NCI-H2107 (cell line): ENCODE measurements around the gene MARCHF9.

ENCODE experiments used
- DNase-seq: peaks from one replicate; lab custom pipeline; 2025; lab: John Stamatoyannopoulos, UW

Gene MARCHF9

DNA sequence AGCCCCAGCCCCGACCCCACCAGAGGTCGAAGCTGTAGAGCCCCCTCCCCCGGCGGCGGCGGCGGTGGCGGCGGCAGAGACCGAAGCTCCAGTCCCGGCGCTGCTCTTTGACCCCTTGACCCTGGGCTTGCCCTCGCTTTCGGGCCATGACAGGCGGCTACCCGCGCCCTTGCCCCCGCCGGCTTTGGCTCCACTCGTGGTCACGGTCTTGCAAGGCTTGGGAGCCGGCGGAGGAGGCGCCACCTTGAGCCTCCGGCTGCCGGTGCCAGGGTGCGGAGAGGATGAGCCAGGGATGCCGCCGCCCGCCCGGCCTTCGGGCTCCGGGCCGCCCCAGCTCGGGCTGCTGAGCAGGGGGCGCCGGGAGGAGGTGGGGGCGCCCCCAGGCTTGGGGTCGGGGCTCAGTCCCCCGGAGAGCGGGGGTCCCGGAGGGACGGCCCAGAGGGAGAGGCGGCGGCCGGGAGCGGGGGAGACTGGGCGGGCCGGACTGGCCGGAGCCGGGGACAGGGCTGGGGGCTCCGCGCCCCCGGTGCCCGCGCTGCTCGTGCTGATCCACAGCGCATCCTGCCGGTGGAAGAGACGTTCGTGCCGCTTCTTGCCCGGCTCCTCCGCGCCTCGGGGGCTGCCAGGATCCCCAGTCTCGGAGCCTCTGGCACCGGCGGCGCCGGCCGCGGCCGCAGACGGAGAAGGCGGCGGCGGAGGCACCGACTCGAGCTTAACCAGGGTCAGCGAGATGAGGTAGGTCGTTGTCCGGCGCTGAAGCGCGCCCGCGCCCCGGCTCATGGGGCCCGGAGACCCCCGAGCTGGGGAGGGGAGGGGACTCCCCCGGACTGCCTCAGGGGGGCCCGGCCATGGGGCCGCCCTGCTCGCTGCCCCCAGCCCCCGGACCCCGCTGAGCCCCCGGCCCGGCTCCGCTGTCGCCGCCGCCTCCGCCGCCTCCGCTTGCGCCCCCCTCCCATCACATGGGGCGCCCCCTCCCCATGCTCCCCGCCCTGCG lies 17.1 kb upstream of the MARCHF9 start:
- no peak for DNase-seq

DNA sequence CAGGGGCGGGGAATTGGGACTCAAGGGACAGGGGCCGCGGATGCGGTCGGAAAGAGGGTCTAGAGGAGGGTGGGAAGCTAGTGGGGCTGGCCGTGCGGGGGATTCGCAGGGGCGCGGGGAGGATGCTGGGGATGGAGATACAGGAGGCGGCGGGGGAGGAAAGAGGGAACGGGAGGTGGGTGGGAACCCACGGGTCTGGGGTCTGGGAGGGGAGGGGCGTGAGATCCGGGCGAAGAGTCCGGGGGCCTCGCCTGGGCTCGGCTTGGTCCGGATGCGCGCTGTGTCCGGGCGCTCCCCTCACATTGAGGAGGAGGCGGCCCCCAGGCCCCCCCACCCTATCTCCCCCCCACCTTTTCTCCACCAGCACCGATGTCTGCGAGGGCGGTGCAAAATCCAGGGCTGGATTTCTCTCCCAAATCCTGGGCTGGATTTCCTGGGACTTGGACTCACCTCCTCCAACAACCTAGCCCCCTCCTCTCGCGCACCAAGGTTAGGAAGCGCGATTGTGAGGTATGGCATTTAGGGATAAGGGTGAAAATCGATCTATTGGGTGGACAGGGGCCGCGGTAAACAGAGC lies 16.2 kb upstream of the MARCHF9 start, which contains the start of gene AGAP2:
TSS of gene AGAP2 (minus strand) at position 82 of the 577 bp plus-strand sequence. CDS start 496 bp downstream, outside the sequence.
- no peak for DNase-seq

DNA sequence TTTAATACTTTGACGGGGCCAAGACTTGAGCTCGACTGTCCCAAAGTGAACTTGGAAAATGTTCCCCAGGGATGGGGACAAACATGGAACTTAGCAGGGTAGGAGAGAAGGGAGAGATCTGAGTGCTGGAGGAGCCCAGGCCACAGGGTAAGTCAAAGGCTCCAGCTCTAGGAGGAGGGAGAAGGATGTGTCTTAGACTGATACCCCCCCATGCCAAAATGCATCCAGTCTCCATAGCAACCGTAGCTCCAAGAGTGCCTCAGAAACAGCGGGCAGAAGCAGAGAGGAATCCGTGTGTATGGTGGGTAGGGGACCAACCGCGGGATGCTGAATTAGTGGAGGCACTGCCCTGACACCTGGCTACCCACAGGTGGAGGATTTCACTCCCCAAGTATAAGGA lies 15.5 kb upstream of the MARCHF9 start:
- no peak for DNase-seq

DNA sequence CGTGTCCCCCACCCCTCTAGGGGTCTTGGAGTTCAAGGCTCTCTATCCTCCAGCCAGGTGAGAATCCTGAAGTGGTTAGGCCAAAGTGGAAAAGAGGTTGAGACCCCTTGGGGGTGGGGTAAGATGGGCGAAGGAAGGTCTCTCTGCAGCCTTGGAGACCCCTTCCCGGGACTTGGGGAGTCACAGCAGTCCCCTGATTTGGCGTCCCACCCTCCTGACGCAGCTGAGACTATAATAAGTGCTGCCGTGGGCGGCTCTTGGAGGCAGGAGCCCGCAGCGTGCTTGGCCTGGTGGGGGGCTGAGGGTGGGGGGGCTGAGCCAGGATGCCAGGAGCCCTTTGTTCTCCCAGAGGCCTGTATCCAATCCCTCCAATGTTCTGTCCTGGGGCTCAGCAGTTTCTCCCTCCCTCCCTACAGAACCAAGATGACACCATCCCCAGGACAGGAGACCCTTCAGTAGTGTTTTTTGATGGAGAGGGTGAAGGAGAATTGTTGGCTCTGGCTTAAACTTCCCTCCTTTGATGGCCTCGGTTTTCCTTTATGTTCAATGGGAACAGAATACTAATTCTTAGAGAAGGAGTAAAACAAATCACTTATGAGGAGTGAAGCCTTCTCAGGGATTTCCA lies 14.9 kb upstream of the MARCHF9 start:
- no peak for DNase-seq

DNA sequence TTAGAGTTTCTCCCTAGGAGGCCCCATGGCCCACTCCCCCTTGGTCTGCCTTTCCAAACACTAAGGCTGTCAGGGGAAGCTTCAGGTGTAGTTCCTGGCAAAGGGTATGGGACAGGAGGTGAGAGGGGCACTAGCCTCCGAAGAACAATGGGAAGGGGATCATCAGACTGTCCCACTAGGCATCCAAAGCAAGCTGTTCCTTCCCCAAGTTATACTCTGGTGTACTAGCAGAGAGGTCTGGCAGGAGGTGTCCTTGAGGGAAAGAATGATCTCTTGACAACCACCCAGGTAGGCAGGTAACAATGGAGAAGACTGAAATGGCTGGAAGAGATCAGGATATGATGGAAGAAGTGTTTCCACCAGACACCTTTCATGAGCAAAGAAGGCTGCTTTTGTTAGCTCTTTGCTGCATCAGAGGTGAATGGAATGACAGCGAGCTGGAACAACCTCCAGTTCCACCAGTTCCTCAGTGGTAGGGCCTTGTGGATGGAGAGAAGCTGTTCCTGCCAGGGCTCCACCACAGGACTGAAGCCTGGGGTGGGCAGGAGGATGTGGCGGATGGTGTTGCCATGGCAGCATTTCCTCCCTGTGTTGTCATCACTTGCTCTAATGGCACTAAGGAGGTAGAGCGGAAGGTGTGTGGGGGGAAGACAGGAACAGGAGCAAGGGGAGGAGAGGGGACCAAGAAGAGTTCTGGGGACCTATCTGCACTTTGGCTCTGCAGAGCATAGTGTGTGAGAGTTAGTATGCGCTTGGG lies 14.1 kb upstream of the MARCHF9 start:
- no peak for DNase-seq

DNA sequence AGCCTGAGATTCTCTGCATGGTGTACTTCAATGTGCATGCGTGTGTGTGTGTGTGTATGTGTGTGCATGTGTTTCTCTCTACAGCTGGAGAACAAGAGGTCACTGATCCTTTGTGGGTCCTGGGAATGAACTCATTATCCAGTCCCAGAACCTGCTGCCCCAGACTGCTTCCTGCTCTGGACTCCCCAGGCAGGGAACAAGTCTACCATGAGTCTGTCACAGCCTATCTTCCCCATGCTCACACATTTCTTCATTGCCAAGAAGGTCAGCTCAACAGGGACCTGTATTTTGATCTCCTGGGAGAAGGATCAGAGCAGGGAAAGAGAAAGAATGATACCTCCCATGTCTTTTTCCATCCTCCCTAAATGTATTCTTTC lies 13.5 kb upstream of the MARCHF9 start:
- no peak for DNase-seq

DNA sequence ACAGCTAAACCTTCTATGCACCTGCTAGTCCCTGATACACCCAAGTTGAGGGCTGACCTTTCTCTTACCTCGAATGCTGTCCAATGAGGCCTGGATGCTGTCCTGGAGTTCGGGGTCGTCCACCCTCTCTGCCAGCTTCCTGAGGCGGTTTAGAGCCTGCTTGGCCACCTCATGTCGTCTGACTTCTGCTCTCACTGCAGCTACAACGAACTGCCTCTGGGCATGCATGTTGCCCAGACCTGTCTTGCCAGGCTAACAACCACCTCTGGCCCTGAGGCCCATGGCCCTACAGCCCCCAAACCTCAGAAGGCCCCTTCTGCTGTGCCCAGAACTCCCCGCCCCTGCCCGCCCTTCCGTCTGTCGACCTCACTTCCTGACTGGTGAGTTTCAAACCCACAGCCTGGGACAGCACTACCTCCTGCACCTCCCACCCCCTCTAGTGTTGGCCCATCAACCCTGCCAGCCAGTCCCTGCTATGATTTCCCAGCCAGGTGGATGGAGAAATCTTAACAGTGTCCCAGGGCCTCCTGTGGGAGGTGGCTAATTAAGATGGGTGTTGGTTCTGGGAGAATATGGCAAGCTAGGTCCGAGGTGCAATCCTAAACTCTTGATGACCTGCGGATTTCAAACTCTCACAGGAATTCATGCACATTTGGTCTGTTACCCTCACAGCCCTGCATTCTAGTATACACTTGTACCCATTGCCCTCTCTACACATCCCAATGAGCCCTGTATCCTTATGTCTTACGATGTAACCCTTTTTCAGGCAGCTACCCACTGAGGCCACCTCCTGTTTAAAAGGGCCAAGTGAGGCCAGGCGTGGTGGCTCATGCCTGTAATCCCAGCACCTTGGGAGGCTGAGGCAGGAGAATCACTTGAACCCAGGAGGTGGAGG lies 12.8 kb upstream of the MARCHF9 start:
- DNase-seq, result no peak

DNA sequence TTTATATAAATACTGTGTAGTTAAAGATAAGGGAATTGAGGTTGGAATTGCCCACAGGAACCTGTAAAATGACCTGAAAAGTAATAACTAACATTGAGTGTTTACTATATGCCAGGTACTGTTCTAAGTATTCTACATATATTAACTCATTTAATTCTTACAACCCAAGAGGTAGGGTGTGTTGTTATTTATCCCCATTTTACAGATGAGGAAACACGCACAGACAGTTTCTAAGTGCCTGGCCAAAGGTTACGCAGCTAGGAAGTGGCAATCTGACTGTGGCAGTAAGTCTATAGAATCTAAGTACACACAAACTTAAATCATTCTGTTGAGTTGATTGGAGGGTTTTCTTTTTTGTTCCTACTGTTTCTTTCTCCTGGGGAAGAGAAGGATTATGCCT lies 11.1 kb upstream of the MARCHF9 start:
- no peak for DNase-seq

DNA sequence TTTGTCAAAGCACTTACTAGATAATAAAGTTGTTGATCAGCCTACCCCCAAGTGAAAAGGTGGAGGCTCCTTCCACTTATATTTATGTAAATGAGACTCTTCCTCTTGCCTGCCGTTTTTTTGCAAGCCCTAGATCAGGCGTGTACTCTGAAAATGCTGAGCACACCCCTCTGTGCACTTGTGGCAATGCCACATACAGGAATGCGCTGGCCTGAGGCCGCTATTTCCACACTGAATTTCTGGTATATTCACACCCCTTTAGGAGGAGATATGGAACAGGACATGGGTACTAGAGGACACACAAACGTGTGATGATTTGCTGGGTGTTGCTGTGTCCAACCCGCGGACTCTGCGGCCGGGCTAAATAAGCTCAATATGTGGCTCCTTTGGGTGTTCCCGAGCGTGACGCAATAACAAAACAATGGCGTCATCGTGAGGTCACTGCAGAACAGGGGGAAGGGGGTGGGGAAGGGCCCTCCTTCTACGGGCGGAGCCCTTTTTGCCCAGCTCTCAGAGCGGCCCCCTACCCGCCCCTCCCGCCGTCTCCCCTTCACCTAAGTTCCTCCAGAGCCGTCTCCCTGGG lies 10.6 kb upstream of the MARCHF9 start:
- DNase-seq, result peak; percentile 94

DNA sequence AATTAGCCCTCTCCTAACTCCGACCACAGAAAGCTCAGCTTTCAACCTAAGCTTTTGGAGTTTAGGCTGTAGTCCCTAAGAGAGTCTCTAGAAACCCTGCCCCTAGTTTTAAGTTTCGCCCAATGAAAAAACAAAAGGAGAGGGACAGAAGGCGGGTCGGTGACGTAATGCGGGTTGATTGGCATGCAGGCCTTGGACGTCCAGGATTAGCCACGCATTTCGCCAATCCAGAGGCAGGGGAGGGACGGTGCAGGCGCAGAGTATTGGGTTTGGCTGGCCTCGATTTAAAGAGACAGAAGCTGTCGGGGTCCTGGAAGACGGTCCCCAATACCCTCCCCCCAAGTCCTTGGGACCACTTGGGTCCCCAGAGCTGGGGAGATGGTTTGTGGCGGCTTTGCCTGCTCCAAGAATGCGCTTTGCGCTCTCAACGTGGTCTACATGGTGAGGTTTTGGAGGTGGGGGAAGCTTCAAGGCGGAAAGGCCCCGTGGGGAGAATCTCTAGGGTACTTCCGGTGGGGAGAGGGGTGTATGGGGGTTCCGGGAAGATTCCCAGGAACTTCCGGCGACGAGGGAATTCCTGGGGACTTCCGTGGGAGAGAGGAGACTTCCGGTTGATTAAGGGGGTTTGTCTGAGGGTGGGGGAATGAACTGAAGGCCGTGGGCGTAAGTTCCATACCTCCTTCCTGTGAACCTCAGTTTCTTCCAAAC lies 10.0 kb upstream of the MARCHF9 start, which contains the start of gene TSPAN31:
TSS of gene TSPAN31 (plus strand) at position 263 of the 708 bp plus-strand sequence. CDS start at position 379, 116 bp downstream.
- peak; percentile 98 for DNase-seq

DNA sequence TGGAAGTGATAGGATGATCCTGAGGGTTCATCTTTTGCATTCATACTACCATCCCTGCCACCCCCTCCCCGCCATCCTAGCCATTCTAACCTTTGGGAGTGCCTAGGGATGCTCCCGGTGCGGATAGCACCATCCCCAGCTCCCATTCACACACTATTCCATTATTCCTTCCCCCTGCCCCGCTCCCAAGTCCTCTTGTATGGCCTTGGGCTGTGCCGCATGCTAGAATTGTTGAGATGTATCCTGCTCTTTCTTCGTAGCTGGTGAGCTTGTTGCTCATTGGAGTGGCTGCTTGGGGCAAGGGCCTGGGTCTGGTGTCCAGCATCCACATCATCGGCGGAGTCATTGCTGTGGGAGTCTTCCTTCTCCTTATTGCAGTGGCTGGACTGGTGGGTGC lies 9.4 kb upstream of the MARCHF9 start:
- no peak for DNase-seq

DNA sequence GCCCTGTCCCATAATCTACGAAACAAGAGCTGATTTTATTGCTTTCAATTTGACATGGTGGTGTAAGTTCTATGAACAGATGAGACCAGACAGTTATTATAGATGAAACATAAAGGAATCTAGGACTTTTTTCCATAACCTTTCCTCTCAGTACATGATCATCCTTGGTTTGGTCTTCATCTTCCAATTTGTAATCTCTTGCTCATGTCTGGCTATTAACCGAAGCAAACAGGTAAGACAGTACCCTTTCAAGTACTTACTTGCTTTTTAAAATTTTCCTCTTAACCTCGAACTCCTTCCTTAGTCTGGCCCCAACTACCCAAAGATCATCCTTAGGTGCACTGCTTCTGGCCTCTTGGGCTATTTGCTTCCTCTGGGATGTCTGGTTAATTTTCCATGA lies 8.9 kb upstream of the MARCHF9 start:
- DNase-seq, result no peak

DNA sequence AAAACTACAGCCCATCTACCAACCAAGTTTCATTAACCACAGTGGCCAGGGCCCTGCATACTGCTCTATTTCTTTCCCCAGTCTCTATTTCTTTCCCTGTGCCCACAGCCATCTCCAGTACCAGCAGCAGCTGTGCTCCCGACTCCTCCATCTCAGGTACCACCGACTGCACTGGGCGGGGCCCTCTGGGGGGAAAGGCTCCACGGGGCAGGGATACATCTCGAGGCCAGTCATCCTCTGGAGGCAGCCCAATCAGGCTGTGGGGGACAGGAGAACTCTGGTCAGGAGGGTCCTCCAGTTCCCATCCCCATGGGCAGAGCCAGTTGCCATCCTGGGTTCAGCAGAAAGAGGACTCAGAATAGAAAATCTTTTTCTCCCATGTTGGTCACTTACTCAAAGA lies 5.8 kb upstream of the MARCHF9 start:
- DNase-seq, result no peak

DNA sequence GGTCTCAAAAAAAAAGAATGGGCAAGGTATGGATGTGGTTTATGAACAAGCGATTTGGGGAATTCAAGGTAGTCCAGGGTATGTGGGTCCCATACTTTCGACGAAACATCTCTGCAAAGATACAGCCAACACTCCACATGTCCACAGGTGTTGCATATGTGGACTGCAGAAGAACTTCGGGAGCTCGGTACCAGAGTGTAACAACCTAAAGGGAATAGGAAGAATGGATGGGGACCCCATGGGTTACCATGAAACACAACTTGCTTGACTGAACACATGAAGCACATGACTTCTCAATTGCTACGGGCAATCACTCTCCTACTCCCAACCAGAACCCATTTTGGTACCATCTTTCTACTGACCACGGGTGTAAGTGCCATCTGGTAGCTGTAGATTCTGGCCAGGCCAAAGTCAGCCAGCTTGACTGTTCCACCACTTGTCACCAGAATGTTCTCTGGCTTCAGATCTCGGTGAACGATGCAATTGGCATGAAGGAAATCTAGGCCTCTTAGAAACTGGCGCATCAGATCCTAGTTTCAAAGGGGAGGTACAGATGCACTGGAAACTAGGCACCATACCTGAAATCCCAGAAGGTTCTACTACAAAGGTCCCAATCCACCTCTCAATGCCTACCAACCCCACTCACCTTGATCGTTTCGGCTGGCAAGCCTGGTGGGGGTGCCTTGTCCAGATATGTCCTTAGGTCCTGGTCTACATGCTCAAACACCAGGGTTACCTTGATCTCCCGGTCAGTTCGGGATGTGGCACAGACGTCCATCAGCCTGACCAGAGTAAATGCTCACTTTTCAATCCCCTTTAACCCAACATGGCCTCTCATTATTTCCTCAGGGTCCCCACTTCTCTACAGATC lies 4.1 kb upstream of the MARCHF9 start:
- no peak for DNase-seq

DNA sequence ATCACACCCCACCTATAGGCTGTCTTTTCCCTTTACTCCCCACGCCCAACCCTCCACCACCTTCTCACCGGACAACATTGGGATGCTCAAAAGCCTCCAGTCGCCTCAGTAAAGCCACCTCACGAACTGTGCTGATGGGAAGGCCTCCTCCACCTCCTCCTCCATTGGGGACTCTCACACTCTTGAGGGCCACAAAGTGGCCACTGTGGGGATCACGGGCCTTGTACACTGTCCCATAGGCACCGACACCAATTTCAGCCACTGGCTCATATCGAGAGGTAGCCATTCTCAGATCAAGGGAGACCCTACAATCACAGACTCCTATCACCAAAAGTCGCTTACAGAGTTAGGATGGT lies 3.5 kb upstream of the MARCHF9 start:
- DNase-seq, result no peak

DNA sequence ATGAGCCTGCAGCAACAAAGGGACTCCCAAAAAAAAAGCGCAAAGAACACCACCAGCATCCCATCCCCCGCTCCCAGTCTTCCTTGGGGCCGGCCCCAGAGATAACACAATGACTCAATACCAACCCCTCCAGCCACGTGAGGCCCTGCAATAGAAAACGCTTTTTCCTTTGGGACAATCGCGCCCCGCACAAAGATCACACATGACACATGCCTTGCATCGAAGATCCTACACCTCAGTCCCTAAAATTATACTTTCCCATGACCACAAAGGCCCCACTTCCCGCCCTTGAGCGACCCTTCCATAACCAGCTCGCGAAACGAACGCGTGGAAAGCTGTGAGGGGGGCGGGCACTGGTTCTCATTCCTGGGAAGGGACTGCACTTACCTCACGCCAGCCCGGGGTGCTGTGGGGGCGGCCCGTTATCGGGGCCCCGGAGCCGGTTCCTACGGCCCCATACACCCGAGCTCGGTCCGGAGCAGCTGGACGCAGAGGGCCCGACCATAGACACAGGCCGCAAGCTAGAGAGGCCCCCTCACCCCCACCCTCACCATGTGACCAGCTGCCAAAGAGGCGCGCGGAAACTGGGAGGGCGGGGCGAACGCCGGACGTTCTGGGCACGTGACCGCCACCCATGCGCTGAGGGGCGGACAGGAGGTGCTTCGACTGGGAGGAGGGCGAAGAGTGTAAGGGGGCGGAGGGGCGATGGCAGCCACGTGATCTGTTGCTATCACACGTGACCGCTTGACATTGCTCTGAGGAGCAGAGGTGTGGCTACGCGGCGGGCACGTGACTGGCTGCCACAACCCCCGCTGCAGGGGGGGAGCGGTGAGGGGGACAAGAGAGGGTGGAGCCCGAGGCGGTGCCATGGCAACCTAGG lies 2.9 kb upstream of the MARCHF9 start, which contains the start of gene CDK4:
TSS of gene CDK4 (minus strand) at position 523 of the 880 bp plus-strand sequence. CDS start 593 bp downstream, outside the sequence.
- DNase-seq, result peak; percentile 98

DNA sequence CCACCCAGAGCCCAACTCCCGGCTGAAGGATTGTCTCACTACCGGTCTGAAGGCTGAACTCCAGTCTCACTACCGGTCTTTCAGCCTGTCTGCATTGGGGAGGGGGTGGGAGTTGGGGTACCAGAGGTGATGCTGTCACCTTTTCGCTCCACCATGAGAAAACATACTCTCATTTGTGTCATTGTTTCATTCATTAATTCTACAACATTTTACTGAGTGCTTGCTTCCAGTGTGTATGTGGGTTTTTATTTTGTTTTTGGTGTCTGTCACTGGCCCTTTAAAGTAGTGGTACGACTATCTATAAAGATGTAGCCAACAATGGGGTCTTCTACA lies 2.3 kb upstream of the MARCHF9 start:
- DNase-seq, result no peak

DNA sequence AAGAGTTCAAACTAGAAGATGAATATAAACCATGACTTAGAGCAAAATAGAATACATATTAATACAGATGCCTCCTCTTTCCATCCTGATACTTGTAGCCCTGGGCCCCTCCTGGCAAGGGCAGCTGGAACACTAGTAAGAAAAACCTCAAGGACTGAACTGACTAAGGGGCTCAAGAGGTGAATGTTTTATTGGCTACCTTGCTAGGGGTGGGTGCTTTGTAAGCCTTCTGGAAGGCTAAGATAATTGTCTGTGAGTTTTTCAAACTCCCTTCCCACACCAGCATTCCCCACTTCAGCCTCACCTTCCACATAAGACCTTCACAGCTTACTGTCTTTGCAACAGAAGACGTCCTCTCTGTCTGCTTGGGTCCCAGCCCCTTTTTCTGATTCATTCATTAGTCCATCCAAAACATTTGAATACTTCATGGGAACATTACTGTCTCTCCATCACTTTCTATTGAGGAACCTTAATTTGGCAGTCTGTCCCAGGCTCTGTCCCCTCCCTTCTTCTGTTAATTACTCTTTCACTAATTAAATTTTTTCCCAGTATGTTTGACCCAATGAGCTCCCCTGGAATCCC lies 1.1 kb upstream of the MARCHF9 start:
- no peak for DNase-seq
